CD4-positive, alpha-beta T cell treated with Interleukin-4 for 1 hour (primary cell): ENCODE results near the gene SRMS.
"Not testable (repeated sequence)": the region's sequence is repeated elsewhere in the genome, so short reads cannot be mapped to it uniquely, and the experiment has no call there.

ENCODE experiments used
- DNase-seq, 2 donors: peaks; one replicate each; pipeline ENCODE4 v3.0.0-alpha.2; 2020 to 2022

The SRMS gene

DNA sequence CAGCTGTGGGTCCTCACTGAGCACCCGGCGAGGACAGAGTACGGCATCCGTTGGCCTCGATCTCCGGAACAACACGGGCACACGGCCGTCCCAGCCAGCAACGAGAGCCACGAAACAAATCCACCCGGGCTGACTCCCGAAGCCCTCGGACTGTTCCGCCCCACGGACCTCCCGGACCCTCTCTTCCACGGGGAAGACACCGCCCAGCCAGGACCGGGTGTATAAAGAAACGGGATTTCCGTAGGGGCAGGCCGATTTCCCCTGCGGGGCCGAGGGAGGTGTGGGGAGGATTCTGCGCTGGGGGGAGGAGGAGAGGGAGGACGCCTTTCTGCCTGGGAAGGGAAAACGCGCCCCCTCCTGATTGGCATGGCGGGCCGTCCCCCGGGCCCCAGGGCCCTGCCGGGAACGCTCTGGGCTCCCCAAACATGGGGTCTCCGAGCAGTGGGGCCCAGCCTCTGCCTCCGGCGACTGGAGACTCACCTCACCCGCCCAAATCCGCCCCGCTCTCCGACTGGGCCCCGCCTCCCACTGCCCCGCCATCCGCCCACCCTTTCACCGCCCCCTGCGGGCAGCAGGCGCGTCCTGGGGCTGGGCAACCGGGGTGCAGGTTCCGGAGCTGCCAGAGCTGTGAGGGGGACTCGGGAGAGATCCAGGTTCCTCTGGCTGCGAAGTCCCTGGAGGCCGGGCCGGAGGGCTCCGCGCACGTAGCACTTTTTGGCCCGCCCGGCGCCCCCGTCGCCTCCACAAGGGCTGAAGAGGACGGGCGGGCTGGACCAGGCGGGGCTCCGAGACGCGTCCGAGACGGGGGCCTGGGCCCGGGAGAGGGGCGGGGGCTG is 27.7 kb downstream of the SRMS start:
- DNase-seq, result peak; percentile 63 to 75

DNA sequence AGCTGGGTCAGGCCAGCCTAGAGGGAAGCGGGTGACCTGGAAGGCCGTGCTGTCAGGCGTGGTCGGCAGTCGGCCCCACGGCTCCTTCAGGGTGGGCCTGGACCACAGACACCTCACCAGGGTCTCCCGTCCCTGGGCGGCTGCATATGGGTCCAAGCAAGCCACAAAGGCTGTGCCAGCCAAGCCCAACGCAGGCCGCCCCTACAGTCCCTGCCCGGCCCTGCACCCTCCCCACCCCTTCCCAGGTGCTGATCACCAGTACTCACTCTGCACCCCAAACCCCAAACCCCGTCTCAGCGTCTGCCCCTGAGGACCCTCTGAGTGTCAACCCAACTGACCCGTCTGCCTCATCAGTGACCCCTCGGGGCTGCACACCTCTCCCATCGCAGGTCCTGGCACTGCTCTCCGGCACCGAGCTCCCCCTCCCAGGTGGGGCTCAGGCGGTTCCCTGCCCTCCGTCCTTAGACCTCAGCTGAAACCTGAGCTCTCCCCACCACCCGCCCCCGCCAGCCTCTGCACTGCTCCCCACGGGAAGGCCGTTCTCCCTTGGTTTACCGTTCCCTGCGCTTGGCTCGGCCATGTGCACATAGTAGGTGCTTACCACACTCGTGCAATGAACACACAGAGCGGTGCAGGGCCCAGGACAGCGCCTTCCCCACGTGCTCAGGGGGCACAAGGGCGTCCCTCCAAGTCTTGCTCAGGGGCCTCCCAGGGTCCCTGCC is 28.4 kb downstream of the SRMS start:
- DNase-seq, result no peak

DNA sequence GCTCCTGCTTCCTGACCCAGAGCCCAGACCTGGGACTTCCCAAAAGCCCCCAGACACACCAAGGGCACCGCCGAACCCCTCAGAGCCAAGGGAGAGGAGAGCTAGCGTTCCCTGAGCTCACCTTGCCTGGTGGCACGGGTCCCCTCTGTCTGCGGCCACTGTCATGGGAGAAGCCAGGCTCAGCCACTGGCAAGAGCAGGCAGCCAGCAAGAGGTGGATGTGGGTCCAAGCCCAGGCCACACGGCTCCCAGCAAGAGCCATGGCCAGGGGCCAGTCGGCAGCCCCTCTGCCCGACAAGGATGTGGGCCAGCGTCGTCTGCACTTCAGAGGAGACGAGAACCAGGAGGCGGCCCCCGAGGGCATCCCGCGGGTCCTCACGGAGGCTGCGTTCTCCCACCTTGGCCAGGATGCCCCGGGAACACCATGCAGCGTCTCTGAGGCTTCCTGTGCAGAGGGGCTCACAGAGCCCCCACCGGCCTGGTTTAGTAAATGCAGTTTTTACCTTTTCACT is 29.1 kb downstream of the SRMS start:
- no peak for DNase-seq

DNA sequence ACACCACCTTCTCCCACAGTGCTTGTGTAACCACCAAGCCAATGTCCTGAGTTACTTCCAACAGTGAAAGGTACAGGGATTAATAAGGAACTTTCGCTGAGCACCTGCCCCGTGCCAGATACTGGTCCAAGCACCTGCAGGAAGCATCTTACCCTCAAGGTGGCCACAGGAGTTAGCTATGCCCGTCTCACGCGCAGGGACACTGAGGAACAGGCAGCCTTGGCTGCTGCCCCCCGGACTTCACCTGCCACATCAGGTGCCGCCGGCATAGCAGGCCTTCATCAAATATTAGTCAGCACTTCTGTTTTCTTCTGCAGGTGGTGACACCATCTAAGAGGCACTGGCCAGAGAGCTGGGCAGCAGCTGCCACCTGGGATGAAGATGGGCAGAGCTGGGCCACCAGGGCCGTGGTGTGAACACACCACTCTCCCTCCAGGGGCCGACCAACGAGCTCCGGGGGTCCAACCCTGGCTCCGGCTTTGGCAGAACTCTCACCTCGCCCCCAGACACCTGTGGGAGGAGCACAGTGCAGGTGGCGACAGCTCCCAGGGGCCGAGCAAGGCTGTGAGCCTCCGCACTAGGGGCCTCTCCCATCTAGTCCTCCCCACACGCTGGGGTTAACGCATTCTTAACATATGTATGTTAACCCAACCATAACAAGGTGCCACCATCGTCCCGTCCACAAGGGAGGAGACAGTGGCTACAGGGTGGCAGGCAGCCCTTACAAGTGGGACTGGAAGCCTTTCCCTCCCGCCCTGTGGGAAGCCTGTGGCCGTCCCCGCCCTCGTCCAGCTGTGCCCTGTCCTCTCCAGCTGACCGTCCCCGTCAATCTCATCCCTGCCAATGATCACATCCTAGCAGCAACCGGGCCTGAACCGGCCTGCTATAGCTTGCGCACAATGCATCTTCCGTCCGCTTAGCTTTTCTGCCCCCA is 29.9 kb downstream of the SRMS start:
- DNase-seq, result no peak

DNA sequence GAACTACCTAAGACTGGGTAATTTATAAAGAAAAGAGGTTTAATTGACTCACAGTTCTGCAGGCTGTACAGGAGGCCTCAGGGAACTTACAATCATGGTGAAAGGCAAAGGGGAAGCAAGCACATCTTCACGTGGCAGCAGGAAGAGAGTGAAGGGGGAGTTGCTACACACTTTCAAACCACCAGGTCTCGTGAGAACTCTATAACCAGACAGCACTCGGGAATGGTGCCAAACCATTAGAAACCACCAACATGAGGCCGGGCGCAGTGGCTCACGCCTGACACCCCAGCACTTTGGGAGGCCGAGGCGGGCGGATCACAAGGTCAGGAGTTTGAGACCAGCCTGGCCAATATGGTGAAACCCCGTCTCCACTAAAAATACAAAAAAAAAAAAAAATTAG is 33.0 kb downstream of the SRMS start:
- not testable (repeated sequence) for DNase-seq

DNA sequence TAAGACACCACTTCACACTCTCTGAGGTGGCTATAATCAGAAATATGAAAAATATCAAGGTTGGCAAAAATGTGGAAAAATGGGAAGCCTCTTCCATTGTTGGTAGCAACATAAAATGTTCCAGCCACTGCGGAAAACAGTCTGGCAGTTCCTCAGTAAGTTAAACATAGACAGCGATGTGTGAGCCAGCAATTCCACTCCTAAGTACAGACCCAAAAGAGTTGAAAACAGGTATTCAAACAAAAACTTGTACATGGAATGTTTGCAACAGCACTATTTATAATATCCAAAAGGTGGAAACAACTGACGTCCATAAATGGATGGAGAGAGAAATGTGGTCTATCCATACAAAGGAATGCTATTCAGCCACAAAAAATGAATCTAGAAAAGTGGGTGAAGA is 34.3 kb downstream of the SRMS start:
- DNase-seq, result no peak

DNA sequence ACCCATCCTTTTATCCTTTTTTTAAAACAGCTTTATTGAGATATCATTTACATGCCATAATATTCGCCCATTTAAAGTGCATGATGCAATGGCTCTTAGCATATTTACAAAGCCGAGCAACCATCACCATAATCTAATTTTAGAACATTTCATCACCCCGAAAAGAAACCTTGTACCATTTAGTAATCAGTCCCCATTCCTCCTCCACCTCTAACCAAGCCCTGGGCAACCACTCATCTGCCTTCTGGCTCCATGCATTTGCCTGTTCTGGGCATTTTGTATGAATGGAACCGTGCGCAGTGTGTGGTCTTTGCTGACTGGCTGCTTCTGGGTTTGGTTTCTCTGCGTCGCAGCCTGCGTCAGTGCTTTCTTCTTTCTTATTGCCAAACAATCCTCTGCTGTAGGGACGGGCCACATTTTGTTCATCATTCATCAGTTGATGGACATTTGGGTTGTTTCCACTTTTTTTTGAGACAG is 38.4 kb downstream of the SRMS start:
- DNase-seq, result no peak

DNA sequence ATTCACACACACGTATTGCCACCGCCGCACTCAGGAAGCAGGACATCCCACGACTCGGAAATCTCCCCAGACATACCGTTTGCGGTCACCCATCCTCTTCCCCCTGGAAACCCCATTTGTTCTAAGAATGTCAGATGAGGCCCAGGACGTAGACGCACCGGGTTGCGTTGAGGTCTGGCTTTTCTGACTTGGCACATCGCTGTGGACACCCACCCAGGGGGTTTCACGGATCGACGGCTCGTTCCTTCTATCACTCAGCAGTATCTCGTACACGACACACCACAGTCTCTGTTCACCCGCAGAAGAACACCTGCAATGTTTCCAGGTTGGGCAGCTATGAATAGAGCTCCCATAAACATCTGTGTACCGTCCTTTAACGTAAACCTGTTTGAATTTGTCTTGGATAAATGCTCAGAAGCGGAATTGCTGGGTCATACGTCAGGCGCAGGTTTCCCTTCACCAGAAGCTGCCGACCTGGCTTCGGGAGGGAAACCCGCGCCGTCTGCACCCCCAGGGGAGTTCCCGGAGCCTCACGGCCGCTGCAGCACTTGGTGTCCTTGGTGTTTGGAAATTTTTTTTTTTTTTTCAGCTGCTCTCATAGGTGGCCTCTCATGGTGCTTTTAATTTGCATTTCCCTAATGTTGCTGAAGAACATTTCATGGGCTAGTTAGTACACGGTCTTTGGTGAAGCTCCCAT is 39.3 kb downstream of the SRMS start:
- DNase-seq, result no peak

DNA sequence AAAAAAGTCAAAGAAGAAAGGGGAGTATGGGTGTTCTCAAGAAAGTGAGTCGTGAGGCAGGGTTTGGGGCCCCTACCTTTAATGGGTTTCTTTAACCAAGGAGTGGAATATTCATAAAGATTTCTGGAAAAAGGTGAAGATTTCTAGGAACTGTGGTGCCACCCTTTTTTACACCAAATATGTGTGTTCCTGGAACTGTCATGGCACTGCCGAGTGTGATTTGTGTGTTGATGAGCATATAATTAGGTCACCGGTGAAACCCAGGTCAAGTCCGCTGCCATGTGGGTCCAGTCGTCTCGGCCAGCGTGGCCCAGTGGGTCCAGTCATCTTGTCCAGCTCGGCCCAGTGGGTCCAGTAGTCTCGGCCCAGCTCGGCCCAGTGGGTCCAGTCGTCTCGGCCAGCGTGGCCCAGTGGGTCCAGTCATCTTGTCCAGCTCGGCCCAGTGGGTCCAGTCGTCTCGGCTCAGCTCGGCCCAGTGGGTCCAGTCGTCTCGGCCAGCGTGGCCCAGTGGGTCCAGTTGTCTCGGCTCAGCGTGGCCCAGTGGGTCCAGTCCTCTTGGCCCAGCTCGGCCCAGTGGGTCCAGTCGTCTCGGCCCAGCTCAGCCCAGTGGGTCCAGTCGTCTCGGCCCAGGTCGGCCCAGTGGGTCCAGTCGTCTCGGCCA is 40.3 kb downstream of the SRMS start:
- no peak for DNase-seq

DNA sequence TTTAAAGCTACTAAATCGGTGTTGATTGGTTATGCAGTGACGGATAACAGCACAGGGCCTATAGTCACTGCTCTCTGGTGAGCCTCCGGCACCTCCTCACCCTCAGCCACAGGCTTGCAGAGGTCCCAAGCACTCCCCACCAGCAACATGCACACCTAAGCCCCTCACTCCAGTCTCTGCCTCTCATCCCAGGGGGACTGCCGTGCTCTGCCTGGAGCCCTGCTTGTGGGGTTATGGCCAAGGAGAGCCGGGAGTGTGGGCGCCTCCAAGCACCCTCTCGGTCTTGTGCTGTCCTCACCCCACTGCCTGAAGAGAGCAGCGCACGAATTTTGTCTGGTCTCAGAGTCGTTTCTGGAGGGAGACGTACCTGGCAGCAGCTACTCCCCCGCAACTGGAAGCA is 41.8 kb downstream of the SRMS start:
- DNase-seq, result no peak

DNA sequence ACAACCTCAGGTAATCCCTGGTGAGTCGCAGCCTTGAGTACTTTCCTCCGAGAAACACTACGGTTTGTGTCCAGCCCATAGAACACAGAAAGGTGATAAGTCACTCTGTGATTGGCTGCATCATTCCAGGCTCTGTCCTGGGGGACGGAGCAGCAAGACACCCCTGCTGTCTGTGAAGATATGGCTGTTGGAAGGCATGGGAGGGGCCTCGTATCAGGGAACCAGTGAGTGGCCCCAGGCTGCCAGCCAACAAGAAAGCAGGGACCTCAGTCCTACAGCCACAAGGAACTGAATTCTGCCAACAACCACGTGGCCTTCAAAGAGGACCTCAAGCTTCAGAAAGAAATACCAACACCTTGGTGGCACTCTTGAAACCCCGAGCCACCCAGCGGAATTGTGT is 42.3 kb downstream of the SRMS start:
- DNase-seq, result no peak

DNA sequence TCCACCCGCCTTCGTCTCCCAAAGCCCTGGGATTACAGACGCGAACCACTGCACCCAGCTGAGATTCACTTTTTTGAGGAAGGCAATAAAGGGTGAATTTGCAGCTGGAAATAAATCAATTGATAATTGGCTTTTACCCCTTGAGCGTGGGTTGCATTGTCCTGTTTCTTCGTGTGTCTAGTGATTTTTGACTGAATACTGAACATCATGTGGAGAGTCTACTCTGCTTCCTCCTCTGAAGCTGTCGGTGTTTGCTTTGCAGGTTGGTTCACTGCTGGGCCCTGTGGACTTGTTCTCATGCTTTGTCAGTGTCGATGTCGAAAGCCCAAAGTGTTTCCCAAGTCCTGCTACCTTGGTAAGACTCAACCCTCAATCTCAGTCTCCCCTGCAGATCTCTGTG is 42.9 kb downstream of the SRMS start:
- no peak for DNase-seq

DNA sequence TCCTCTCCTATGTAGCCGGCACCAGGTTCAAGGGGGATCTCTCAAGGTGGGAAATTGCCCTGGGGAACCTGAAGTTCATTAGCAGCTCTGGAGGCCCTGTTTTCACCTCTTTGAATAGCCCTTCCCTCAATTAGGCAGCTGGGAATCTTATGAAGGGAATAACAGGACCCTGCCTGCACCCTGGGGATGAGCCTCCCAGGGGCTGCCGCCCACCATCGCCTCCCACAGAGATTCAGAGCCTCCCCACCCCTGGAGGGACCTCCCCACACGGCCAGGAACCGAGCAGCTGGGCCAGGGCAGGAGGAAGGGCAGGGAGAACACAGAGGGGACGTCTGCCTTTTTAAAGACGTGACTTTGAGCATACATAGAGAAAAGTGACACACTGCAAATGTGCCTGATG is 44.0 kb downstream of the SRMS start:
- DNase-seq, result no peak

DNA sequence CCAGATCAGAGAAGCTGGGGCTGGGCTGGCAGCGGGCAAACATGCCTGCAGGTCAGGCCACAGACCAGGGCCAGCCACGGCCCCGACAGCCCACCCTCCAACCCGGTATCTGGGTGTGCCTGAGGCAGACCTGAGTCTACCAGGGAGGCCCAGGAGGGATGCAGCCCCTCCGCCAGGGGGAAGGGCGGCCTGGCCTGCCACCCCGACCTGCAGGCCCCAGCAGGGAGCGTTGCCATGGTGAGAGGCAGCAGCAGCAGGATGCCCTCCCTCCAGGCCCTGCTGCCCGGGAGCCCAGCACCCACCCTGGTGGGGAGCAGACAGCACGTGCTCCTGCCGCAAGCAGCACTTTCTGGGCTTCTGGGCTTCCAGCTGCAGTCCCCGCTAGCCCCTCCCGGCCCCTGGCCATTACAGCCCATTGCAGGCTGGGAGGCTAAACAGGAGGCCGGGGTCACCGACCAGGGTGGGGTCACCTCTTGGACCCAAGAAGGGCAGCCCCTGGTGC is 44.8 kb downstream of the SRMS start:
- no peak for DNase-seq

DNA sequence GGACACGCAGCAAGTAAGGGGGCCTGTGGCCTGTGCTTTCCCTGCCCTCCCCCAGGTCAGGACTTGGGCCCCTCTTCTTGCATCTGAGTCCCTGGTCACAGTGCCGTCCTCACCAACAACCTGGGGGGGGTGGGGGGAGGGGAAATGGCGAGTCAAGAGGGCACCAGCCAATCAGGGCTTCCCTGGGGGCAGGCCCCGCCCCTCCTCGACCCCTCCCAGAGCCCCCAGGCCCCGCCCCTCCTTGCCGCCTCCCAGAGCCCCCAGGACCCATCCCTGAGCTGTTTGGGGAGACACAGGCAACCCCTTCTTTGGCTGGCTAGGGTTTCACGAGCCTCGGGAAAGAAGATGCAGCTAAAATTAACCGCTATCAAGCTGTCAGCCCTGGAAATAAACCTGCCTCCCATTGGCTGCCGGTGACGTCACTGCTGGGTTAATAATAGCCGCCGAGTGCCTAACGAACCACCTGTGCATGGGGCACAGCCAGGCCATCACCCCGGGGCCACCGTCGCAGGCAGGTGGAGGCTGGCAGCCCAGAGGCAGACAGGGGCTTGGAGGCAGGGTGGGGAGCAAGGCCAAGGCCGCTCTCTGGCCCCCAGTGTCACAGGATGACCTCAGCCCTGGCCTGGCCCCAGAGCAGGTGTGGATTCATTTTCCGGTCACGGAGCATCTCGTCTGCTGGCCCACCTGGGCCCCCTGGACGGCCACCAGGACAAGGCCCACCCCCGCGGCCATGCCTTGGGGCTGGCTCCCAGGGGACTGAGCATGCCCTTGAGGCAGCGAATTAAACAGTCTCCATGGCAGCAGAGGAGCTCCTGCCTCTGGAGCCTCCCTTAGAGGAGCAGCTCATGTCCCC is 45.5 kb downstream of the SRMS start:
- no peak for DNase-seq

DNA sequence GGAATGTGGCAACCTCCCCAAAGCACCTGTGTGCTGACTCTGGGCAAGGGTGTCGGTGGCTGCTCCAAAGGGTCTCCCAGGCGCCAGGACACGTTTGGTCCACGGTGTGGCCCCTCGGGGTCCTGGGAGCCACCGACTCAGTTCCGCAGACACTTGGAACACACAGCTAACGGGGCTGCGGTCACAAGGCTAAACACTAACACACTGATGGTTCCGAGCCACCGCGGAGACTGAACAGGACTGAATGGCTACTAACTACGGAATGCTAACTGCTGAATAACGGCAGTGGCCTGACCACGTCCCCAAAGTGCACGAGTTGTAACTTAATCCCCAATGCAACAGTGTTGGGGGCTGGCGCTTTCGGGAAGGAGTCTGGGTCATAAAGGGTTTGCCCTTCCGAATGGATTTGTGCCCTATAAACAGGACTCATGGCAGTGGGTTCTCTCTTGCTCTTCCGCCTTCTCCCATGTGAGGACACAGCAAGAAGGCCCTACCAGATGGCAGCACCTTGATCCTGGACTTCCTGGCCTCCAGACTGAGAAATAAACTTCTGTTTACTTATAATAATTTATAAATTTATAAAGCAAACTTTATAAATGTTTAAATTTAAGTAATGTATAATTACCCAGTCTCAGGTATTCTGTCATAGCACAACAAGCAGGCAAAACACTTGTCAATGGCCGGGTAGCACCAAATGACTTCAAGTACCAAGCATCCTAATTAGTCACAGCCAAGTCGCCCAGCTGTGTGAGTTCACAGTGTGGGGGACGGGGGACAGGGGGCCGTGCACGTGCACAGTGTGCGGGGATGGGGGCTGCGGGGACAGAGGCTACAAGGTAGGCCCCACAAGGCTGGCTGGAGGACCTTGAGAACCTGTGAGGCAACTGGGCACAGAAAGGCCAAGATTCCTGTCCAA is 46.4 kb downstream of the SRMS start:
- DNase-seq, result no peak

DNA sequence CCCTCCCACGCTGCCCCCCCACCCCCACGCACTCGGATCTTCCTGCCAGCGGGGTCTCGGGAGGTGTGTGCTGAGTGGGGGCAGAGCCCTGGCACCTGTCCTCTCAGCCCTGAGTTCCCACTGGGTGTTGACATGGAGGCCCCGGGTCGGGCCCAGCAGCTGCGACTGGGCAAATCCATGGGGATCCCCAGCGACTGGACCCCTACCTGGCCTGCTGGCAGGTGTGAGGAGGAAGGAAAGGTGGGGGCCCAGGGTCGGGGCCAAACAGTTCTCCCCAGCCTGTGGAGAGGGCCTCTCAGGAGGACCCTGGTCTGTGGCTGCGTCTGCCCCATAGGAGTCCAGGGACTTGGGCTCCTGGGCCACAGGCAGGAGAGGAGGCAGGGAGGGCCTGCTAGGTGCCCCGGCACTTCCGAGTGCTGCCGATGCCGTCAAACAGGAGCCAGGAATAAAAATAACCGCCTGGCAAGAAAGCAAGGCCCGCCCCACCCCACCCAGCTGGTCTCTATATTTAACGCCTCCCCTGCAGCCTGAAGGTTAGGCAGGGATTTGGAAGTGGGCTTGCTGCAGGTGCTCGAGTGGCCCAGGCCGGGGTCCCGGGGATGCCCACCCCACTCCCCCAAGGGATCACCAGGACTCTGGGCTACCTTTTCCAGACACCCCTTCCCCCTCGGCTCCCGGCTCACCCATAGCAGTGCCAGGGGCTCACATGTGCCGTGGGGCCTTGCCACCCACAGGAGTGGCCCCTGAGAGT is 47.2 kb downstream of the SRMS start:
- no peak for DNase-seq

DNA sequence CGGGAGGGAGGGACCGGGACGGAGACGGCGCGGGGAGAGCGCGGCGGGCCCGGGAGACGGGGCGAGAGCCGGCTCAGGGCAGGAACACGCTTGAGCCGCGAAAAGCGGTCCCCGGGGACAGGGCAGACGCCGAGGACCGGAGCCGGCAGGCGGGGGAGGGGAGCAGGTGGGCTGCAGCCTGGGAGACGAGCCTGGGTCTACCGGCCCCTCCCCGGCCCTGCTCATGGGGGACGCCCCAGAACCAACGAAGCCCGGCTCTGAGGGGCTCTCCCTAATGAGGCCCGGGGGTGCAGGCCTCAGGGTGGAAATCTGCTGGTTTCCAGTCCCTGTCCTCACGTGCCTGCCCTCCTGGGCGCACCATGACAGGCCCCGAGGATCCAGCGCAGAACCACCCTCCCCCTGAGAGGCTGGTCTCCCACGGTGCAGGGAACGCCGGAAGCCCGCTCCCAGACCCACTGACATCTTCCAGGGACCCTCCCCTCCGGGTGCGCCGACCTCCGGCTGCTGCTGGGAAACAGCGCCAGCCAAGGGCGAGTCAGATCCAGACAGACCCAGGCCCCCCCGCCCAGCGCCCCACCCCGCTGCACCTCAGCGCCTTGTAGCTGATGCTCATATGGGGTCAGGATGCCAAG is 48.1 kb downstream of the SRMS start:
- DNase-seq, result no peak
